Right atrium auricular region (tissue), 2 donors: ENCODE data around the gene MCF2L. TPM values are rescaled to one million over a fixed set of nuclear protein-coding genes. Genes with fewer than 3 reads are reported as not detected.
A peak's percentile ranks its signal among the peaks of the same experiment; 100 is the strongest.

Experiments used
- DNase-seq: peaks from one replicate; pipeline ENCODE4 v3.0.0-alpha.2; 2019; ENCODE audit warnings: low spot score
- H3K27ac ChIP-seq, 2 donors: fragments of 200-600 bp; sonication (generic); 1 replicate in 1 of 2; 2 replicates in 1 of 2; pipeline ENCODE4 v1.5.1; 2016 to 2019
- H3K27me3 ChIP-seq, 2 donors: fragments of 200-600 bp; sonication (generic); one replicate each; pipeline versions ENCODE4 v1.5.1 to v1.6.0; 2017 to 2019
- H3K36me3 ChIP-seq: fragments of 200-600 bp; sonication (generic); one replicate; pipeline ENCODE4 v1.5.1; 2016
- H3K4me1 ChIP-seq, 2 donors: fragments of 200-600 bp; sonication (generic); one replicate each; pipeline versions ENCODE4 v1.5.1 to v1.6.0; 2017 to 2019
- H3K4me3 ChIP-seq, 2 donors: fragments of 200-600 bp; sonication (generic); 1 replicate in 1 of 2; 2 replicates in 1 of 2; pipeline ENCODE4 v1.5.1; 2017 to 2019; ENCODE audit warnings: mild to moderate bottlenecking in 1 of 2, moderate library complexity in 1 of 2
- H3K9me3 ChIP-seq, 2 donors: fragments of 200-600 bp; sonication (generic); one replicate each; pipeline ENCODE4 v1.5.1; 2019
- CTCF ChIP-seq, 2 donors: fragments of 200-600 bp; sonication (generic); IDR thresholded peaks; one replicate each; pipeline ENCODE4 v1.5.1; 2019; ENCODE audit warnings: antibody characterized with exemption in 2 of 2
- total RNA-seq, 2 donors: library from RNA; depleted of rRNA; stranded (reverse); fragments of >200 nt; gene quantifications; one replicate each; pipeline ENCODE4 v1.1.0, GENCODE V29; 2016

MCF2L gene
- total RNA-seq, result 10 to 100 TPM; 17.1 to 21.6 TPM

- H3K4me3 ChIP-seq, result peak within 1 kb of the TSS; percentile 53 to 65
- DNase-seq, result no peak
- H3K27me3 ChIP-seq, result no peaks in the 10 kb centered on the region
- peak in 1 of 2 donors; percentile 53 for TF ChIP-seq CTCF (IDR thresholded peaks at IDR 0.05)
- H3K9me3 ChIP-seq, result no peaks in the 10 kb centered on the region
- no peaks in the 10 kb centered on the region for H3K36me3 ChIP-seq
- peak within 1 kb of the TSS; percentile 87 to 94 for H3K27ac ChIP-seq
- H3K4me1 ChIP-seq, result peaks cover 0 to 27% of the 10 kb centered on the region in 2 donors
Observed at GRCh38 chr13:112968910-112969691, at the start of gene MCF2L. TSS of gene MCF2L (plus strand) at chr13:112969214. CDS start at chr13:112969380, 166 bp downstream.

GRCh38 chr13:112923962-112924361 is 45.1 kb upstream of the MCF2L start:
- Histone ChIP-seq H3K27ac (no peak overlapping the region), H3K4me3 (no peak overlapping the region), H3K9me3 (no peaks in the 10 kb centered on the region), H3K4me1 (peaks cover 0 to 6% of the 10 kb centered on the region in 2 donors), H3K36me3 (no peaks in the 10 kb centered on the region), H3K27me3 (no peaks in the 10 kb centered on the region)
- no peak for DNase-seq
- no peak for TF ChIP-seq CTCF (IDR thresholded peaks at IDR 0.05)

- H3K27me3 ChIP-seq, result no peaks in the 10 kb centered on the region
- no peaks in the 10 kb centered on the region for H3K36me3 ChIP-seq
Observed at GRCh38 chr13:112924365-112924764, 44.6 kb upstream of the MCF2L start.

GRCh38 chr13:112926003-112926402 is 43.0 kb upstream of the MCF2L start:
- DNase-seq, result no peak
- H3K4me3 ChIP-seq, result no peak overlapping the region
- H3K9me3 ChIP-seq, result no peaks in the 10 kb centered on the region
- H3K27me3 ChIP-seq, result no peaks in the 10 kb centered on the region
- H3K4me1 ChIP-seq, result peaks cover 0 to 16% of the 10 kb centered on the region in 2 donors
- no peak for TF ChIP-seq CTCF (IDR thresholded peaks at IDR 0.05)
- no peaks in the 10 kb centered on the region for H3K36me3 ChIP-seq
- H3K27ac ChIP-seq, result no peak overlapping the region

More at GRCh38 chr13:112924365-112924764, 44.6 kb upstream of the MCF2L start:
- Histone ChIP-seq H3K27ac (no peak overlapping the region), H3K4me3 (no peak overlapping the region), H3K9me3 (no peaks in the 10 kb centered on the region), H3K4me1 (peaks cover 0 to 10% of the 10 kb centered on the region in 2 donors)
- TF ChIP-seq CTCF (IDR thresholded peaks at IDR 0.05), result no peak
- no peak for DNase-seq

- Histone ChIP-seq H3K9me3 (no peaks in the 10 kb centered on the region), H3K4me1 (peaks cover 0 to 16% of the 10 kb centered on the region in 2 donors), H3K4me3 (no peak overlapping the region), H3K27me3 (no peaks in the 10 kb centered on the region), H3K36me3 (no peaks in the 10 kb centered on the region), H3K27ac (no peak overlapping the region)
- DNase-seq, result no peak
- TF ChIP-seq CTCF (IDR thresholded peaks at IDR 0.05), result no peak
Observed at GRCh38 chr13:112926993-112927392, 42.0 kb upstream of the MCF2L start.
